HUDEP-2 (cell line): Measurements from ENCODE around the gene APP.
"Not testable (repeated sequence)": the region's sequence is repeated elsewhere in the genome, so short reads cannot be mapped to it uniquely, and the experiment has no call there.

Source experiments
- DNase-seq, 76 experiments: peaks; one replicate each; lab custom pipeline; 2025; ENCODE audit not compliant: unreplicated experiment in 76 of 76; lab: John Stamatoyannopoulos, UW

Gene APP

GRCh38 chr21:26165331-26165730, 5.2 kb downstream of the APP start:
- DNase-seq = no peak

GRCh38 chr21:26164311-26164710, 6.3 kb downstream of the APP start:
- DNase-seq = no peak

GRCh38 chr21:26162081-26162480, 8.5 kb downstream of the APP start:
- DNase-seq = no peak

DNA sequence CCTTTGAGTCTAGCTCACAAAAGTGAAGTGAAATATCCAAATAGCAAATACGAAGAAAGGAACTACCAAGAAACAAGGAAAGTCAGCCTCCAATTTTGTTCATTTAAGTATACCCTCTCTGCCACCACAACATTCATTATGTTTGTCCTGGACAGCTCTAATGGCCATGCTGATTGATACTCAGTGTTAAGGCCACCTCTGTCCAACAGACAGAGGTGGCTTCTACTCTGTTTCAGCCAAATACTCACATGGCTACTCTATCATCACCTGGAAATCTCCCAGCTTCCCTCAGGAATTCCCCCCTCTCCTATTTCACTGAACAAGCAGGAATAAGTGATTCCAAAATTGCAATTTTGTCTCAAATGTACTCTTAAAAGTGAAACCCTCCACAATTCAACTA, 10.7 kb downstream of the APP start:
- DNase-seq = no peak

GRCh38 chr21:26157801-26158200, 12.8 kb downstream of the APP start:
- no peak for DNase-seq

DNA sequence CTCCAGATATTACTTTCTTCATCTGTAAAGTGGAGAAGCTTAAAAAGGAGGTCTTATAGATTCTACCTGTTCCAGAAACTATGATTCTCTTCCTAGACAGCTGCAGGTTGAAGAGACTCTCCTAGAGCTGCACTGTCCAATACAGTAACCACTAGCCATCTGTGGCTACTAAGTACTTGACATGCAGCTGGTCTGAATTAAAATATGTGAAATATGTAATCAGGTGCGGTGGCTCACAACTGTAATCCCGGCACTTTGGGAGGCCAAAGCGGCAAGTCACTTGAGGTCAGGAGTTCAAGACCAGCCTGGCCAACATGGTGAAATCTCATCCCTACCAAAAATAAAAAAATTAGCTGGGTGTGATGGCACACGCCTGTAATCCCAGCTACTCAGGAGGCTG, 15.8 kb downstream of the APP start:
- DNase-seq = no peak

- no peak for DNase-seq
Observed at GRCh38 chr21:26153758-26154157, 16.8 kb downstream of the APP start.

- no peak for DNase-seq
Observed at GRCh38 chr21:26148840-26149354, 21.7 kb downstream of the APP start.

DNA sequence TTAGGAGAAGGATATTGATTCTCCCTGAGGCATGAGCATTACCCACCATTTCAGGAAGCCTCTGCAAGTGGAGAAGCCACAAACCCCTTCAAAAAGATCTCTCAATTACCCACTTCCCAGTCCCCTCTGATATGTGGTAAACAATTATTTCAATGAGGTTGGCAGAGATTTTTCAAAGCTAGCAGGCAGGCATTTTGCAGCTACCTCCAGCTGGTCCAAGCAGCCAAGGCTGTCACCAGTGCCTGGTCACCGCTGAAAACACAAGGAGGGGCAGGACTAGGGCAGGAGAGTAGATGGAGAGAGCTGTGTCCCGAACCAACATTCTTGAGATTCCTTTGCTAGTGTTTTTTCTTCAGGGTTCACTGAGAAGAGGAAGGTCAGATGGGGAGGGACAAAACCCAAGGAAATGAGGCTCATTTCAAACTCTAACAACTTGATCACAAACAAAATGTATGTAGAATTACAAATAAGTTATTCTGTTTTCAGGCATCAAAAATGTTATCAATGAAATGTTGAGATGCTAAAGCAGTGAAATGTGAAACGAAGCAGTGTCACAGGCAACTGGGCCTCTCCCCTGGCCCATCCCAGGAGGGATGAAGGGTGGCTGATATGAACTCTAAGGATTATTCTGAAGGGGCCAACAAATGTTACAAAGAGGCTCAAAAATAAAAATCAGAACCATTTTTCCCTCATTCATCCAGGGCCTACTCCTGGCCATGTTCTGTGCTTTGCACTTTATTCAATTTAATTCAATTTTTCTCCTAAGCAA, 22.3 kb downstream of the APP start:
- DNase-seq = no peak

DNA sequence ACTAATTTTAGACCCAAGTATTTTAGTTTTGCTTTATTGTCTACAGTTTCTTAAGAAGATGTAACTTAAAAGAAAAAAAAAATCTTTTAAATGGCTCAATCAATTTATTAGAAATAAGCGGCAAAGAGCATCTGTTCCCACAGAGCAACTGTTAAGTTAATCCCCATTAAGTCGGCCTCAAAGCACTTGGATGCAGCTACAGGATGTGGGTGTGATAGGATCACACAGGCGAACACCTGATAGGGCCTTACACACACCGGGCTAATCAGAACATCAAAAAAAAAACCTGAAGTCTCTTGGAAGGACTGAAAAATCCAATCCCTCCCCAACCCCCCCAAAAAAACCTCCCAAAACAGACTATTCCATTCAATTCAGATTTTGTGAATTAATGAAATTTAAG, 23.0 kb downstream of the APP start:
- no peak for DNase-seq

DNA sequence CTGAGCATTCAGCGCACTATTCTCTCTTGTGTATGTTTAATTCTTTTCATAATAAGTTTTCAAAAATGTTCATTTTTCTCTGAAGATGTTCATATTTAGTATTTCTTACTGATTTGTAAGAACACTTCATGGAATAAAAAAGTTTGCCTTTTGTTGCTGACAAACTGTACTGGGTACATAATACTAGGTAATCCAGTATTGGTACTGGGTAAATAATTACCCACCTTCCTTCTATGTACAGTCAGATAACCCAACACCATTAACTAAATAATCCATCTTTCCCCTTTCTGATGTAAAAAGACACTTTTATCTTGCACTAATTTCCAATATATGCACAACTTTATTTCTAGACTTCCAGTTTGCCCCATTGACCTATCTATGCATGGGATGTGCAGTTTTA, 23.9 kb downstream of the APP start:
- DNase-seq = no peak

DNA sequence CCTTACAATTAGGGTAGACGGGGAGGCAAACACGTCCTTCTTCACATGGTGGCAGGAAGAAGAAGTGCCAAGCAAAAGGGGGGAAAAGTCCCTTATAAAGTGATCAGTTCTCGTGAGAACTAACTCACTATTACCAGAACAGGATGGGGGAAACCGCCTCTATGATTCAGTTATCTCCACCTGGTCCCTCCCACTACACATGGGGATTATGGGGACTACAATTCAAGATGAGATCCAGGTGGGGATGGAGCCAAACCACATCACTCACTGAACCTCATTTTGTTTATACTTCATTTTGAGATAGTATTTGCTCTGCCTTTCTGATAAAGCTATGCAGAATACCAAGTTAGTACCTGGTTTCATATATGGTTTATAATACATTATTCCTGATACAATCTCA, 26.5 kb downstream of the APP start:
- no peak for DNase-seq

- no peak for DNase-seq
Observed at GRCh38 chr21:26142363-26142762, 28.2 kb downstream of the APP start.

DNA sequence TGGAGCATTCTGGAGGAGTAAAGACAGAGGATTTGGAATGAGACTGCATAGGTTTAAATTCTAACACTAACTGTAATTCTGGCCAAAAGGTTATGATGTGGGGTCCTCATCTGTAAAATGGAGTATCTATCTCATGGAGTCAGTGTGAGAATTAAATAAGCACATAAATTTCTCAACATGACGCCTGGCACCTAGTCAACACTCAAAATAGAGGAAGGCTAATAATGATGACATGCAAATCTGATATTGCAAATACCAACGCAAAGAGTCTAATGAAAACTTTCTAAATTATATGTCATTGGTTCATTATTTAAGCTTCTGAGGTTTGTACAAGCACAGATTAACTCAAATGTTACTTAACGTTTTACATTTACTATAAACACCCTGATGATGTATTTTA, 29.6 kb downstream of the APP start:
- no peak for DNase-seq

DNA sequence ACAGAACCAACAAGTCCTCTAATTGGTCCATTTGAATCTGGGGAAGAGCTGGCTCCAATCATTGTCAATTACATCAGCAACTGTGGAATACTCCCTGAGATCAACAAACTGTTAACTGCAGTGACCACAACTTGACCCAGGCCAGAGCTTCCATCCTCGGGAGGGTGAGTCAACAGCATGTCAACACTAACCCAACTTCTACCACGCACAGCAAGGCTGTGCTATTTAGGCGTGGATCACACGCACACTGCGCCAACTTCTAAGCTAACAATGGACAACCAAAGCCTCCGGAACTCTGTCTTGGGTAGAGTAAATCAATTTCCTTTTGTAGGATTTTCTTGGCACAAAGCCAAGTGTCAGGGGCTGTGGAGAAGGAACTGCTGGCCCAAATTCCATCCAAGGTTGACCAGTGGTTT, 30.4 kb downstream of the APP start:
- DNase-seq = peak in 4 of 76 experiments; percentile 10 to 30 (median 16)

GRCh38 chr21:26138615-26139257, 31.8 kb downstream of the APP start:
- no peak for DNase-seq

DNA sequence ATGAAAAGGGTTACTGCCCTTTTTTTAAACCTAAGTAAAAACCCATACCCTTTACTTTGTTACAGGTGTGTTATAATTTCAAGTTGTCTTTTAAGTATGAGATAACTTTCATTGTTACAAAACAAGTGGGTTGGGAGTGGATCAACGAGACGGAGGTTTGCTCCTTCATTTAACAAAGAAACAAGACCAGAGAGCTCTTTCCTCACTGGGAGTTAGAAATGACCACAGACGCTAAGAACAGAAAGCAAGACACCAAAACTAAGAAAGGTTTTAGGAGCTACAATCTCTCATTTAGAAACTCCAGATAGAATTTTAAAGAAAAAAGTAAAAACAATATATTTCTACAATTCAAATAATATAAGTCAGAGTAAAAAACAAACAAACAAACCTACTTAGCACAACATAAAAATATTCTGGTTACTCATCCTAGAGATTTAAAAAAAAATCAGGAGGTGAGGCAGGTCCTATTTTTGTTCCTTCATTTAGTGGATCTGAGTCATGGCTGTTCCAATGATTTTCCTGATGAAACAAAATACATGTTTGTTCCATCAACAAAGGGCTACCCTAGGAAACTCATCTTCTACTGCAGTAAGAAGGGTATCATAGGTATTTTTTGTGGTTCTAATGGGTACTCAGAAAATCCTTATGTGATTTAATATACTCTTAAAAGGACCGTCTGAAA, 33.0 kb downstream of the APP start:
- no peak for DNase-seq

DNA sequence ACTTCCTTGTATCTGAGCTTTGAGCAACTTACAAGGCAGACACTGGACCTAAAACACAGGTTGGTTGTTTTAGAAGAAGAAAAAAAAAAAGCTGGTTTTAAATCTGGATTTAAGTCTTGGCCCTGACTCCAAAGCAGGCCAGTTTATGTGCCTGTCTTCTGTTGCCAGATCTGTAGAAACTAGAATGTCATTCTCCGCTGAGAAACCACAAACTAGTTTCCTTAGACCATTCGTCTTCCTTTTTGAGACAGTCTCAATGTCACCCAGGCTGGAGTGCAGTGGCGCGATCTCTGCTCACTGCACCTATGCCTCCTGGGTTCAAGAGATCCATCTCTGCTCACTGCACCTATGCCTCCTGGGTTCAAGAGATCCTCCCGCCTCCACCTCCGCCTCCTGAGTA, 33.9 kb downstream of the APP start:
- DNase-seq = no peak

- DNase-seq = no peak
Observed at GRCh38 chr21:26135520-26135919, 35.0 kb downstream of the APP start.

GRCh38 chr21:26131554-26131953, 39.0 kb downstream of the APP start:
- no peak for DNase-seq

DNA sequence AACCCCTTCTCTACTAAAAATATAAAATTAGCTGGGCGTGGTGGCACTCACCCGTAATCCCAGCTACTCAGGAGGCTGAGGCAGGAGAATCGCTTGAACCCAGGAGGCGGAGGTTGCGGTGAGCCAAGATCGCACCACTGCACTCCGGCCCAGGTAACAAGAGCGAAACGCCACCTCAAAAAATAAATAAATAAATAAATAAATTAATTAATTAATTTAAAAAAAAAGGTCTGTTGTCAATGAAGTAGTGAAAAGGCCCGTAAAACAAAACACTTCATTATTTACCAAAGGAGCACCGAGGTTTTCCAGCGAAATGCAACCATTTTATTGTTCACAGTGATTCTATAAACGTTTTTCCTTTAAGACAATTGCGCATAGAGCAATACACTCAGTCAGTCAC, 39.5 kb downstream of the APP start:
- not testable (repeated sequence) for DNase-seq
